ENCODE data around the gene KRTAP5-7.
"Not testable (repeated sequence)": the region's sequence is repeated elsewhere in the genome, so short reads cannot be mapped to it uniquely, and the experiment has no call there.

Gene KRTAP5-7

DNA sequence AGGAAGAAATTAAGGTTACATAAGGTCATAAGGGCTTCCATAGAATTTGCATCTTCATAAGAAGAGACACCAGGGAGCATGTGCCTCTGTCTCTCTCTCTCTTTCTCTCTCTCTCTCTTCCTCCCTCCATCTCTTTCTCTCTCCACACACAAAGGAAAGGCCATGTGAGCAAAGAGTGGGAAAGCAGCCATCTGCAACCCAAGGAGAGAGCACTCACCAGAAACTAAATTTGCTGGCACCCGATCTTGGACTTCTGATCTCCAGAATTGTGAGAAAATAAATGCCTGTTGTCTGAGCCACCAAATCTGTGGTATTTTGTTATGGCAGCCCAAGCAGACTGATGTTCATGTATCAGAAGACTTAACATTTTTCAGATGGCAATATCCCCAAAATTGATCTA, 31.9 kb downstream of the KRTAP5-7 start:
- no peak for DNase-seq (ENCODE audit: low read depth)

DNA sequence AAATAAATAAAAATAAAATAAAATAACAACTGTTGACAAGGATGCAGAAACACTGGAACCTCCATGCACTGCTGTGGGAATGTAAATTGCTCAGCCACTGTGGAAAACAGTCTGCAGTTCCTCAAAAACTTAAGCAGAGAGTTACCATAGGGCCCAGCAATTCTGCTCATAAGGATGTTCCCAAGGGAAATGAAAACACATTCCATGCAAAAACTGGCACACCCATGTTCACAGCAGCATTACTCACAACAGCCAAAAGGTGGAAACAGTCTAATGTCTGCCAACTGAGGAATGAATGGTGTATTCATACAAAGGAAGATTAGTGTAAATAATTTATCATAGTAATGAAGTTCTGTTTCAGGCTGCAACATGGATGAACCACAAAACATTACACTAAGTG, 35.1 kb downstream of the KRTAP5-7 start:
- DNase-seq (ENCODE audit: low read depth) = no peak

DNA sequence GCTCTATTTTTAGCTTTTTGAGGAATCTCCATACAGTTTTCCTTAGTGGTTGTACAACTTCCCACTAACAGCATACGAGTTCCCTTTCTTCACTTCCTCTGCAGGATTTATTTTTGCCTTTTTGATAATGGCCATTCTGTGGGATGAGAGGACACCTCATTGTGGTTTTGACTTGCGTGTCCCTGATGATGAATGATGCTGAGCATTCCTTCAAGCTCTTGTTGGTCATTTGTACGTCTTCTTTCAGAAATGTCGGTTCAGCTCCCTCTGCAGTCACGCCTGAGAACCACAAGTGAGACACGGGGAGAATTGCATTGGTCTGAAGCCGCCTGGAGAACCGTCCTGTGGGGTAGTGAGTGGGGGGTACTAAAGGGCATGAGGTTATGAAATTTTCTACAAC, 36.3 kb downstream of the KRTAP5-7 start:
- DNase-seq (ENCODE audit: low read depth) = no peak

DNA sequence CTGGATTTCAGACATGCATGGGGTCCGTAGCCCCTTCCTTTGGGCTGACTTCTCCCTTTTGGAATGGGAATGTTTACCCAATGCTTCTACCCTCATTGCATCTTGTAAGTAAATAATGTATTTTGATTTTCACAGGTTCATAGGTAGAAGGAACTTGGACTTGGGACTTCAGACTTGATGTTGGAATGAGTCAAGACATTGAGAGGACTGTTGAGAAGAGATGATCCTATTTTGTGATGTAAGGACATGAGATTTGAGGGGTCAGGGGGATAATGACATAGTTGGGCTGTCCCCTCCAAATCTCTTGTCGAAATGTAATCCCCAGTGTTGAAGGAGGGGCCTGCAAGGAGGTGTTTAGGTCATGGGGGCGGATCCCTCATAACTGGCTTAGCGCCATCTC, 37.4 kb downstream of the KRTAP5-7 start:
- DNase-seq (ENCODE audit: low read depth) = no peak

DNA sequence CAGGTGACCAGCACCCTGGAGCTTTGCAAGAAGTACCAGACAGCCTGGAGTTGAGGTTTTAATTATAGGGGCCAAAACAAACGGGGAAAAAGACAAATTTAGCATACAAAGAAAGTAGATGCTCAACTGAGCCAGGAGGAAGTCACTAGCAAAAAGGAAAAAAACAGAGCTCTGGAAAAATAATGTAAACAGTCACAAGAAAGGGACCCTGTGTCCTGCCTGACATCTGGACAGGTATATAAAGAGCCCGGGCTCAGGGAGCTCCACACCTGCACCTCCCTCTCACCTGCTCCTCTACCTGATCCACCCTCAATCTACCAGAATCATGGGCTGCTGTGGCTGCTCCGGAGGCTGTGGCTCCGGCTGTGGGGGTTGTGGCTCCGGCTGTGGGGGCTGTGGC, 38.2 kb downstream of the KRTAP5-7 start, which contains the start of gene KRTAP5-10:
TSS of gene KRTAP5-10 (plus strand) at position 301 of the 400 bp plus-strand sequence. CDS start at position 326, 25 bp downstream.
- no peak for DNase-seq (ENCODE audit: low read depth)

DNA sequence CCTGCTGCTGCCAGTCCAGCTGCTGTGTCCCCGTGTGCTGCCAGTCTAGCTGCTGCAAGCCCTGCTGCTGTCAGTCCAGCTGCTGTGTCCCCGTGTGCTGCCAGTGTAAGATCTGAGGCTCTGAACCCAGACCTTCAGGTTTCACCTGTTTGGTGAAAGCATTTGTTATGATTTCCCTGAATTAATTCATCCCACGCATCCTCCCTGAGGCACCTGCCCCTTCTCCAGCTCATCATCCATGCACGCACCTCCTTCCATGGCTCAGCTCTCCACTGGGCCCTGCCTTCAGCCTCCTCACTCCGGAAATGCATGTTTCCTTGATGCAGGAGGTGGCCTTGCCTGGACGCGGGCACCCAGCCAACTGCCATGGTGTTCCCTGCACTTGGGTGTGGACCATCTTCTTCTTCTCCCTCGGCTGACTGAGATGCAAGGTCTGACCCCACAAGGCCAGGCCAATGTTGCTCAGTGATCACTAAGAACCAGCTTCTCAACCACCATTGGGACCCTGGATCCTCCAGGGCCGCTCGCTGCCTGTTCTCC, 39.1 kb downstream of the KRTAP5-7 start:
- DNase-seq (ENCODE audit: low read depth) = no peak

DNA sequence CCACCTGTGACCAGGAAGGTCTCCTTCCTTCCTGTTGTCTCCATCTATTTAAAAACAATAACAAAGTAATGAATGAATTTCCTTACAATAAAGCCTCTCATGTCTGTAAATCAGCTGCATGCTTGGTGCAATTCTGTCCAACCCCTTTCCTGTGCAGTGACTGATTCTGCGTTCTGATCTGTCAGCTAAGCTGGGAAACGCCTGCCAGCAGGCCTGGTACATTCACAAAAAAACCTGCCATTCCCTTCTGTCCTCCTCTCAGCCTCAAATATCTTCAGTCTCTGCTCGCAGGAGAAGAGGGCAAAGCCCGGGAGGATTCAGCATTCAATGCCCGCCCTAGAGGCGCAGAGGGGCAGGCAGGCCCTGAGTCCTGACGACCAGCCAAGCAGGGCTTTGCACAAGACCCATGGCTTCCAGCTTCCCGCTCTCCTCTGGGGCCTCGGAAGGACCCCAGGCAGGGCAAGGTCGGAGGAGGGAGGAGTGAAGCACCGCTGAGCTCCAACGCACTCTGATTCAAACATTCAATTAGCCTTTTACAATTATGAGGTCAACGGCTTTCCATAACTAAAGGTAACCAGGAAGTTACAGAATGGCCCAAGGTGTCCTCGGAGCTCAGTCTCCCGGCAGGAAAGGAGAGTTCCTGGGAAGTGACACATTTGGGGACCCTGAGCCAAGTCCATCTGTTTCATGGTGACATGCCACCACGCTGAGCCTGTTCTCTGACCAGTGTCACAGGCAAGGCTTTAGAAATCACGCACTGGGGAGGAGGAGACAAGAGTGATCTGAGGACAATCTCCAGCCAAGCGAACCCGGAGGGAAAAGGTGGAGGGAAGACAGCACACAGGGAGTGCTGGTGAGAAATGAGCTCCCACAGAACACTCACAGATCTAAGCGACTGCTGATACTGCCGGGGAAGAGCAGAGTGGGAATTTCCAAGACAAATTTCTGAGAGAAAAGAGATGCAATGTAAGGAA, 39.8 kb downstream of the KRTAP5-7 start:
- DNase-seq (ENCODE audit: low read depth) = not testable (repeated sequence)

DNA sequence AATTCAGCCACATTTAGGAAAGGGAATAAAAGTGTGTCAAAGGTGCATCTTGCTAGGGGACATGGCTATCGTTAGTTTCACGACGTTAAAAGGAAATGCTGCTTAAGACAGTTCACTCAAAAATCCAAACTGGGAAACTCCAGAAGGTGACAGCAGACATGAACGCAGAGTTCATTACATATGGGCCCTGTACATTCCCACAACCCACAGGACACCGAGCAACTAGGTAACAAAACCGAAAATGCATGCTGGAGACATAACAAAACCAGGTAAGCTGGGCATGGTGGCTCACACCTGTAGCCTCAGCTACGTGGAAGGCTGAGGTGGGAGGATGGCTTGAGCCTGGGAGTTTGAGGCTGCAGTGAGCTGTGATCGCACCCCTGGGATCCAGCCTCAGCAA, 40.6 kb downstream of the KRTAP5-7 start:
- DNase-seq (ENCODE audit: low read depth) = not testable (repeated sequence)

DNA sequence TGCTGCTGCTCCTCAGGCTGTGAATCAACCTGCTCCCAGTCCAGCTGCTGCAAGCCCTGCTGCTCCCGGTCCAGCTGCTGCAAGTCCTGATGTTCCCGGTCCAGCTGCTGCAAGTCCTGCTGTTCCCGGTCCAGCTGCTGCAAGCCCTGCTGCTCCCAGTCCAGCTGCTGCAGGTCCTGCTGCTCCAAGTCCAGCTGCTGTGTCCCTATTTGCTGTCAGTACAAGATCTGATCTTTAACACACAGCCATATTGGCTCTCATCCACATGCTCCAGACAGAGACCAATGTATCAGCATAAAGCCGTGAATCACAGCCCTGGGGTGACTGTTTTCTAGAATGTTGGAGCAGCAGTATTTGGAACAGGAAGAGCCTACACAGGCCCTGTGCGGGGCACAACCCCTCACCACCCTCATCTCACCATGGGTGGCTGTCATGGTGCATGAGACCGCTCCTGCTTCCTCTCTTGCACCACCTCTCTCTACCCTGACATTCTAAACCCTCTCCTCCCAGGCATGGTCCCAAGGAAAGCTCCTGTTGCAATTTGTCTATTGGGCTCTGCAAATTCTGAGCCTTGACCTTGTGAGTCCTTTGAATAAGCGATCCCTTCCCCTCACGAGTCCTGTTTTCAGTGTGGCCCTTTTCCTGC, 41.8 kb downstream of the KRTAP5-7 start:
- DNase-seq (ENCODE audit: low read depth) = no peak

DNA sequence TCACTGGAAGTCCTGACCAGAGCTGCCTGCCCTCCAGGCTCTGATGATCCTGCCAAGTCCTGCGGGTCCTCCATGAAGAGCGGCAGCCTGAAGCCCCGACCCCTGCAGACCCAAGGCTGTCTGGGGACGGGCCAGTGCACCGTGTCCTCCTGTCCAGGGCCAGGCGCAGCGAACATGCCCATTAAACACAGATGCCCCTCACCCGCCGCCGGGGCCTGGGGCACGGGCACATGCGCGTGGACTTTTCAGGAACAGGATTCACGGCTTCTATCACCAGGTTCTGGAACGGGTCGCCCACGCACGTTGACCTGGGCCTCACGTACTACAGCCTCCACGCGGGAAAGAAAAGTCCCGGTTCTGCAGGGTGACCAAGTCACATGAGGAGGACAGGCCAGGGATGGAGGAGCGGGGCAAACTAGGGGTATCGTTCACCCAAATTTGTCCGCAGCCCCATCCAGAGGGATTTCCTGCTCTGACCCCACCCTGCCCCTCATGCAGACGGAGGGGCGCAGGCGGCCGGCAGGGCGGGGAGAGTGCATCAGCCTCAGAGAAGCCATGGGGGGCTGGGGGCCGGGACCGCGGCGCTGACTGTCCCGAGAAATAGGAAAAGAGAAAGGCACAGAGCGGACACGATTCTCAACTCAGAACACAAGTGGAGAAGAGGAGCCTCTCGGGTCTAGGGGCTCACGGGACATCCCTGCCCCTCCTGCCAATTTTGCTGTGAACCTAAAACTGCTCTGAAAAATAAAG, 44.2 kb downstream of the KRTAP5-7 start:
- not testable (repeated sequence) for DNase-seq (ENCODE audit: low read depth)

DNA sequence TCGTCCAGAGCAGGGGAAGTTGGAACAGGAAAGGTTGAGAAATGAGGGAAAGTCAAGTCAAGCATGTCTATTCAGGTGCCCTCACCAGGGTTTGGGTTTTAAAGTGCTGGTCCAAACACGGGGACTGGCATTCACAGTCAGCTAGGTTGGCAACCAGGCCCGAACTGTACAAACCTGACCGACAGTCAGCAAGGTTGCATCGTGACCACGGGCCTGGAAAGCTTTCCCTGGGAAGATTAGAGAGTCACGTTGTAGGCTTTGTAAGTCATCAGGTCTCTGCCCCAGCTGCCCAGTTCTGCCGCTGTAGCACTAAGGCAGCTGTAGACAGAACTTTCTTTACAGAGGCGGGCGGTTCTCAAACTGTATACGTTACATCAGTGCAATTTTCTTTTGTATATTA, 45.7 kb downstream of the KRTAP5-7 start:
- DNase-seq (ENCODE audit: low read depth) = no peak

DNA sequence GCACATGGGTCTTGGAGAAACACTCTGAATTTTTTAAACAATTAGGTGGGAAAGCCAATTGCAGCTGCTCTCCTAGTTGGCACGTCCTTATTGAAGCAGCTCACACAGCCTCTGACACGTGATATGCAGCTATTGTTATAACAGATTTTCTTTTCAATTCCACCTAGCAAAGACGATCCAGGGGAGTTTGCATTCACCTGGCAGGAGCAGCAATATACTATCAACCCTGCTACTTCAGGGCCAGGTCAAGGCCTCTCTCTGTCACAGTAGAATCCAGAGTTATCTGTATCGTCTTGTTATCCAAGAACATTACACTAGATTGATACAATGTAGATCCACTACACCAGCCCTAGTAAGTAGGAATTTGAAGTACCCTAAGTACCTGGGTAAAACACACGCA, 47.4 kb downstream of the KRTAP5-7 start:
- DNase-seq (ENCODE audit: low read depth) = no peak

DNA sequence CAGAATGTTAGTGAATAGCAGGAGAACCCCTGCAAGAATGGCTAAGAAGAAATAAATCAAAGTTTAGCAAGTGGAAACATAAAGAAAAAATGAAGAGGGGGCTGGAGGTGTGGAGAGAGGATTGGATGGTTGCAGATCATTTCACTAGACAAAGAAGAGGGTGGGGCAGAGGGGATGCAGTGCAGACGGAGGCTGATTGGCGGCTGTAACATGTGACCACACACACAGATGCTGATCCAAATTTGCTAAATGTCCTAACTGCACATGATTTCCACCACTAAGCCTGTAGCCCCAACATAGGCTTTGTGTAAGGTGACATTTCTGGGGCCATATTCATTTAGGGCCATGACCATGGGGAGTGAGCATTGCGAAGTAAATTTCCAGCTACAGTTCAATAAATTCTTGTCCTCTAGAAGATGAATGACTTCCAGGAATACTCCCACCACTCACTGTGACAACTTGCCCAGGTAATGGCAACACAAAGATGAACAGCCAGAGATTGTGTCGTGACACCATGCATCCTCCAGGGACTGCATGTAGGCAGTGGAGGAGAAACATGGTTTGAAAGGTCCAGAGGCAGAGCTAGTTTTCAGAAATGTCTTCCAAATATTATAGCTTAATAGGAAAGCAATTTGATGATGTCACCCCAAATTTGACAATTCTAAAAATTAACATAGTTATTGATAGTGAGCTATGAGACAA, 48.8 kb downstream of the KRTAP5-7 start:
- DNase-seq (ENCODE audit: low read depth) = no peak

DNA sequence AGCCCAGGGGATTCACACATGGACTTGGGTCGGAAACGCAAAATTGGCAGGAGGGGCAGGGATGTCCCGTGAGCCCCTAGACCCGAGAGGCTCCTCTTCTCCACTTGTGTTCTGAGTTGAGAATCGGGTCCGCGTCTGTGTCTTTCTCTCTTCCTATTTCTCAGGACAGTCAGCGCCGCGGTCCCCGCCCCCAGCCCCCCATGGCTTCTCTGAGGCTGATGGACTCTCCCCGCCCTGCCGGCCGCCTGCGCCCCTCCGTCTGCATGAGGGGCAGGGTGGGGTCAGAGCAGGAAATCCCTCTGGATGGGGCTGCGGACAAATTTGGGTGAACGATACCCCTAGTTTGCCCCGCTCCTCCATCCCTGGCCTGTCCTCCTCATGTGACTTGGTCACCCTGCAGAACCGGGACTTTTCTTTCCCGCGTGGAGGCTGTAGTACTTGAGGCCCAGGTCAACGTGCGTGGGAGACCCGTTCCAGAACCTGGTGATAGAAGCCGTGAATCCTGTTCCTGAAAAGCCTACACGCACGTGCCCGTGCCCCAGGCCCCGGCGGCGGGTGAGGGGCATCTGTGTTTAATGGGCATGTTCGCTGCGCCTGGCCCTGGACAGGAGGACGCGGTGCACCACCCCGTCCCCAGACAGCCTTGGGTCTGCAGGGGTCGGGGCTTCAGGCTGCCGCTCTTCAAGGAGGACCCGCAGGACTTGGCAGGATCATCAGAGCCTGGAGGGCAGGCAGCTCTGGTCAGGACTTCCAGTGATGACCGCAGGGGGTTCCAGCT, 49.8 kb downstream of the KRTAP5-7 start:
- not testable (repeated sequence) for DNase-seq (ENCODE audit: low read depth)

DNA sequence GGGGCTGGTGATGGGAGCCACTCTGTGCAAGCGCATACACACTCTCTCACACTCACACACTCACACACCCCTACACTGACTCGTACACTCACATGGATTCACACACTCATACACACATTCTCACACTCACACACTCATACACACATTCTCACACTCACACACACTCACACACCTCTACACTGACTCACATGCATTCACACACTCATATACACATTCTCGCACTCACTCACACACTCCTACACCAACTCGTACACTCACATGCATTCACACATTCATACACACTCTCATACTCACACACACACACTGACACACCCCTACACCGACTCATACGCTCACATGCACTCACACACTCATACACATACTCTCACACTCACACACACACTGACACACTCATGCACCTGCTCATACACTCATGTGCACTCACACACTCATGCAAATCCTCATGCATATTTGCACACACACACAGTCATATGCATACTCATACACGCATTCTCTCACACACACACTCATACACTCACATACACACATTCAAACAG, 50.5 kb downstream of the KRTAP5-7 start:
- no peak for DNase-seq (ENCODE audit: low read depth)
